Lung (tissue), 12 donors: ENCODE measurements around the gene TNS3. TPM values are rescaled to one million over a fixed set of nuclear protein-coding genes. Genes with fewer than 3 reads are reported as not detected.

ENCODE experiments used
- ATAC-seq: fragments of 200-7000 bp; cut with Tn5 transposase; one replicate; pipeline ENCODE4 v1.9.1; 2020; ENCODE audit warnings: moderate number of reproducible peaks; ENCODE audit not compliant: insufficient read depth, low FRiP score
- DNase-seq, 3 donors: peaks; one replicate each; pipeline ENCODE4 v3.0.0-alpha.2; 2013 to 2017
- H3K27ac ChIP-seq, 2 donors: one replicate each; pipeline ENCODE4 v1.5.1; 2013; ENCODE audit warnings: mild to moderate bottlenecking in 2 of 2, moderate library complexity in 2 of 2, control low read depth in 1 of 2, inconsistent platforms in 1 of 2, low read depth in 1 of 2, low read length in 1 of 2
- H3K27me3 ChIP-seq, 3 donors: one replicate each; pipeline ENCODE4 v1.5.1; 2013; ENCODE audit warnings: low read length in 2 of 3; ENCODE audit not compliant: control insufficient read depth in 3 of 3, insufficient read depth in 3 of 3
- H3K36me3 ChIP-seq, 4 donors: one replicate each; pipeline ENCODE4 v1.5.1; 2013; ENCODE audit warnings: low read length in 4 of 4, mild to moderate bottlenecking in 1 of 4, moderate library complexity in 1 of 4; ENCODE audit not compliant: control insufficient read depth in 4 of 4, insufficient read depth in 4 of 4
- H3K4me1 ChIP-seq, 5 donors: one replicate each; pipeline ENCODE4 v1.5.1; 2013; ENCODE audit warnings: low read length in 5 of 5, mild to moderate bottlenecking in 2 of 5, moderate library complexity in 1 of 5; ENCODE audit not compliant: control insufficient read depth in 5 of 5, insufficient read depth in 5 of 5
- H3K4me3 ChIP-seq: one replicate; pipeline ENCODE4 v1.5.1; 2013; ENCODE audit warnings: mild to moderate bottlenecking, control low read depth, moderate library complexity
- H3K9ac ChIP-seq, 2 donors: one replicate each; pipeline ENCODE4 v1.5.1; 2013; ENCODE audit warnings: low read length in 2 of 2, control low read depth in 1 of 2; ENCODE audit not compliant: insufficient read depth in 1 of 2
- H3K9me3 ChIP-seq, 4 donors: one replicate each; pipeline ENCODE4 v1.5.1; 2013; ENCODE audit warnings: low read length in 3 of 4, mild to moderate bottlenecking in 1 of 4, moderate library complexity in 1 of 4; ENCODE audit not compliant: control insufficient read depth in 4 of 4, insufficient read depth in 3 of 4
- CTCF ChIP-seq: IDR thresholded peaks from 2 replicates; pipeline ENCODE4 v1.5.1; 2012; ENCODE audit warnings: mild to moderate bottlenecking; ENCODE audit errors: control extremely low read depth, extremely low read depth
- WGBS, 2 donors: extraction: QIAGEN DNeasy Blood & Tissue Kit; methylation state at CpG; one replicate each; pipeline ENCODE4 v1.1.7; 2013; 5-methylcytosine and 5-hydroxymethylcytosine counted together
- polyA plus RNA-seq, 2 donors: library from polyadenylated mRNA; stranded (reverse); fragments of 200-250 nt; gene quantifications; one replicate each; pipeline ENCODE4 v1.2.1, GENCODE V29; 2013
- total RNA-seq, 2 donors: library from RNA; depleted of rRNA in 1 of 2; stranded (reverse); fragments of >200 nt in 1 of 2; gene quantifications; one replicate each; pipeline ENCODE4 v1.2.1, GENCODE V29; 2014 to 2021
- donor health status: control.
- donor health status: control.
- donor health status: Bipolar disorder and iron deficiency.
- donor health status: healthy.
- donor health status: DM: yes; HTN: yes; CAD: no.

Gene TNS3
- total and polyA plus RNA-seq, 4 donors, result 23.8 to 140 (median 85.7) TPM

GRCh38 chr7:47384755-47385535, 197.0 kb downstream of the TNS3 start:
- H3K36me3 ChIP-seq, result peaks cover 0 to 16% (median 5%) of the 10 kb centered on the region in 4 donors
- H3K4me1 ChIP-seq, result peaks cover 5 to 55% (median 32%) of the 10 kb centered on the region in 5 donors
- no peak for TF ChIP-seq CTCF
- H3K27ac ChIP-seq, result peak overlapping the region in 1 of 2 donors; percentile 10
- 94 to 95% methylated on average over 13 of the region's 13 CpGs for WGBS, 2 donors
- ATAC-seq, result no peak
- no peak overlapping the region for H3K4me3 ChIP-seq
- H3K9ac ChIP-seq, result no peak overlapping the region
- H3K27me3 ChIP-seq, result no peaks in the 10 kb centered on the region
- peak; percentile 41 to 73 (median 73) for DNase-seq
- no peaks in the 10 kb centered on the region for H3K9me3 ChIP-seq

- Histone ChIP-seq H3K27ac (no peak overlapping the region), H3K4me1 (peaks cover 5 to 65% (median 37%) of the 10 kb centered on the region in 5 donors), H3K9ac (no peak overlapping the region), H3K4me3 (no peak overlapping the region), H3K9me3 (no peaks in the 10 kb centered on the region), H3K27me3 (no peaks in the 10 kb centered on the region), H3K36me3 (peaks cover 0 to 16% (median 5%) of the 10 kb centered on the region in 4 donors)
- 92 to 94% methylated on average over 10 of the region's 10 CpGs for WGBS, 2 donors
- no peak for DNase-seq
- ATAC-seq, result no peak
- TF ChIP-seq CTCF, result no peak
Measured at GRCh38 chr7:47383696-47384445, 198.0 kb downstream of the TNS3 start.

DNA sequence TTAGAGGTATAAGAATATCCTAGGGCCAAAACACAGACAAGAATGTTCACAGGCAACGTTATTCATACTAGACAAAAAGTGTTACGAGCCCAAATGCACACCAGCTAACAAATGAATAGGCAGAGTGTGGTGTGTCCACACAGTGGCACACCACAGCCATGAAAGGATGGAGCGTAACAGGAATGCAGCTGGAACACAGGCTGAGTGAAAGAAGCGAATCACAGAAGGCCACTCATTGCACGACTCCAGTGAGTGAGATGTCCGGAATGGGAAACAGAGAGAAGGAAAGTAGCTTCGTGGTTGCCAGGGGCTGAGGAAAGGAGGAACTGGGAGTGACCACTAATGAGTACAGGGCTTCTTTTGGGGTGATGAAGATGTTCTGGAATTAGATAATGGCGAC, 198.8 kb downstream of the TNS3 start:
- 78 to 82% methylated on average over 8 of the region's 8 CpGs for WGBS, 2 donors
- Histone ChIP-seq H3K9me3 (no peaks in the 10 kb centered on the region), H3K4me3 (no peak overlapping the region), H3K4me1 (peaks cover 5 to 65% (median 37%) of the 10 kb centered on the region in 5 donors), H3K36me3 (peaks cover 0 to 15% (median 4%) of the 10 kb centered on the region in 4 donors), H3K9ac (no peak overlapping the region), H3K27me3 (no peaks in the 10 kb centered on the region), H3K27ac (no peak overlapping the region)
- DNase-seq, result no peak
- ATAC-seq, result no peak
- no peak for TF ChIP-seq CTCF
